SH-SY5Y (cell line): ENCODE measurements around the gene SUMO4.

Experiments
- GATA2 ChIP-seq: IDR thresholded peaks from 2 replicates; pipeline ENCODE4 v1.6.1; 2011; ENCODE audit warnings: mild to moderate bottlenecking, low read depth, low read length
- GATA3 ChIP-seq: IDR thresholded peaks from 2 replicates; pipeline ENCODE4 v1.6.1; 2011; ENCODE audit warnings: low read depth, mild to moderate bottlenecking, low read length, moderate library complexity

DNA sequence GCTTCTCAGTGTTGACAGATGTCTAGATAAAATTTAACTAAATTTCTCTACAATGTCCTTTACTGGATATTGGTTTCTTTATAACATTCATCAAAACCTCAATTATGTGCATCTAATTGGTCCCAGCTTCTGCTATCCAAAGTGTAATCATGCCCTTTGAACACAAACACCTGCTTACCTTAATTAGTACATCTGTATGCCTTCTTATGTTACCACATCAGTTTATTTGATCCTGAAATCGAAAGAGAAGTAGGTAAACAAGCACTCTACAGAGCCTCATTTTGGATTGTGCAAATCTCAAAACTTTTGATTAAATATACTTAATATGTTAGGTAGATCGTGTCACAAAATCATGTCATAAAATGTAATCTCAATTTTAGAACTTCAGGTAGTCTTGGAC is 46.1 kb upstream of the SUMO4 start:
- no peak for TF ChIP-seq GATA2
- TF ChIP-seq GATA3, result no peak
